ENCODE measurements around the gene RINL.
"Not testable (repeated sequence)": the region's sequence is repeated elsewhere in the genome, so short reads cannot be mapped to it uniquely, and the experiment has no call there.

The RINL gene

GRCh38 chr19:38867171-38867780 is 10.8 kb downstream of the RINL start:
- TF ChIP-seq CTCF (IDR thresholded peaks at IDR 0.05; ENCODE audit: low read depth, low read length, missing control alignments) = no peak
- in situ Hi-C loops (cut with HindIII; ENCODE audit: low pct_ligation_motif_present, low sequenced_read_pairs) = no loop called here

GRCh38 chr19:38862321-38863059 is 15.6 kb downstream of the RINL start:
- DNase-seq = no peak
- no peak overlapping the region for H3K4me3 ChIP-seq (ENCODE audit: low read depth, low read length)

More at GRCh38 chr19:38867171-38867780, 10.8 kb downstream of the RINL start:
- Histone ChIP-seq H3K4me3 (ENCODE audit: low read depth, low read length) (no peak overlapping the region), H3K27me3 (replicated peaks) (no peaks in the 10 kb centered on the region), H3K36me3 (replicated peaks) (no peaks in the 10 kb centered on the region), H3K27ac (no peak overlapping the region)
- DNase-seq = no peak

DNA sequence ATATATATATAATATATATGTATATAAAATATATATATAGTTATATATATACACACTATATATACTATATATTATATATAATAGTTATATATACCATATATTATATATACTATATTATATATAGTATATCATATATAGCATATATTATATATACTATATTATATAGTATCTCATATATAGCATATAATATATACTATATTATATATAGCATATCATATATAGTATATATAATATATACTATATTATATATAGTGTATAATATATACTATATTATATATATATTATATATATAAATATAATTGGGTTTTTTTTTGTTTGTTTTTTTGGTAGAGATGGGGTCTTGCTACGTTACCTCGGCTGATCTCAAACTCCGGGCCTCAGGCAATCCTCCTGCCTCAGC is 16.7 kb downstream of the RINL start:
- in situ Hi-C loops (cut with HindIII; ENCODE audit: low pct_ligation_motif_present, low sequenced_read_pairs) = no loop called here
- Histone ChIP-seq H3K27ac (no peak overlapping the region), H3K36me3 (replicated peaks) (no peaks in the 10 kb centered on the region), H3K4me3 (ENCODE audit: low read depth, low read length) (no peak overlapping the region), H3K27me3 (replicated peaks) (no peaks in the 10 kb centered on the region)
- no peak for TF ChIP-seq CTCF (IDR thresholded peaks at IDR 0.05; ENCODE audit: low read depth, low read length, missing control alignments)
- DNase-seq = no peak

More at GRCh38 chr19:38862321-38863059, 15.6 kb downstream of the RINL start:
- no peak overlapping the region for H3K27ac ChIP-seq
- in situ Hi-C loops (cut with HindIII; ENCODE audit: low pct_ligation_motif_present, low sequenced_read_pairs) = no loop called here
- no peaks in the 10 kb centered on the region for H3K27me3 ChIP-seq (replicated peaks)
- TF ChIP-seq CTCF (IDR thresholded peaks at IDR 0.05; ENCODE audit: low read depth, low read length, missing control alignments) = no peak
- no peaks in the 10 kb centered on the region for H3K36me3 ChIP-seq (replicated peaks)

DNA sequence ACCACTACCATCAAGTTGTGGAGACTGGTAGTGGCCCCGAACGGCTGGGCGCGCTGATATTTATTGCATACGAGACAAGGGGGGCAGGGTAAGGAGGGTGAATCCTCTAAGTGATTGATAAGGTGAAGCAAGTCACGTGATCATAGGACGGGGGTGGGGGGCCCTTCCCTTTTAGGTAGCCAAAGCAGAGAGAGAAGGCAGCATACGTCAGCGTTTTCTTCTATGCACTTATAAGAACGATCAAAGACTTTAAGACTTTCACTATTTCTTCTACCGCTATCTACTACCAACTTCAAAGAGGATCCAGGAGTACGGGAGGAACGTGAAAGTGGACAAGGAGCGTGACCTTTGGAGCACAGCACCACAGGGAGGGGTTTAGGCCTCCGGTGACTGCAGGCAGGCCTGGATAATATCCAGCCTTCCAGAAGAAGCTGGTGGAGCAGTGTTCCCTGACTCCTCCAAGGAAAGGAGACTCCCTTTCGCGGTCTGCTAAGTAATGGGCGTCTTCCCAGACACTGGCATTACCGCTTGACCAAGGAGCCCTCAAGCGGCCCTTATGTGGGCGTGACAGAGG is 18.4 kb downstream of the RINL start:
- DNase-seq; H3K4me3 ChIP-seq (ENCODE audit: low read depth, low read length); H3K36me3 ChIP-seq (replicated peaks); H3K27me3 ChIP-seq (replicated peaks); H3K27ac ChIP-seq; in situ Hi-C loops (cut with HindIII; ENCODE audit: low pct_ligation_motif_present, low sequenced_read_pairs): not testable (repeated sequence)

DNA sequence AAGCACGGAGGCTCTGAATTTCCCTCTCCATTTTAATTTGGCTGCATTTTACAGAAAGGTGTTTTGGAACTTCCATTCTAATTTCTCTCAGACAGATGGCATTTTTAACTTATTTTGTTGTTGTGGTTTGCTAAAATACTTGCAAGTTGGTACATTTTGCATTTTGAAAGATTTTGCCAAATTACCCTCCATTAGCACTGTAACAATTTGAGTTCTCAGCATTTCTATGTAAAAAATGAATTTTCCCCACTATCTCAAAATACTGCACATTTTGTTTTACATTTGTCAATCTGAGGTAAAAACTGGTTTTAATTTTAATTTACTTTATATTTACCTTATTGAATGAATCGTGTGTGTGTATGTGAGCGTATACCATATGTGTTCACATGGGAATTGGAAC is 21.3 kb downstream of the RINL start:
- TF ChIP-seq CTCF (IDR thresholded peaks at IDR 0.05; ENCODE audit: low read depth, low read length, missing control alignments) = no peak
- Histone ChIP-seq H3K4me3 (ENCODE audit: low read depth, low read length) (no peak overlapping the region), H3K27ac (no peak overlapping the region), H3K27me3 (replicated peaks) (no peaks in the 10 kb centered on the region), H3K36me3 (replicated peaks) (no peaks in the 10 kb centered on the region)
- no peak for DNase-seq
- in situ Hi-C loops (cut with HindIII; ENCODE audit: low pct_ligation_motif_present, low sequenced_read_pairs) = no loop called here

DNA sequence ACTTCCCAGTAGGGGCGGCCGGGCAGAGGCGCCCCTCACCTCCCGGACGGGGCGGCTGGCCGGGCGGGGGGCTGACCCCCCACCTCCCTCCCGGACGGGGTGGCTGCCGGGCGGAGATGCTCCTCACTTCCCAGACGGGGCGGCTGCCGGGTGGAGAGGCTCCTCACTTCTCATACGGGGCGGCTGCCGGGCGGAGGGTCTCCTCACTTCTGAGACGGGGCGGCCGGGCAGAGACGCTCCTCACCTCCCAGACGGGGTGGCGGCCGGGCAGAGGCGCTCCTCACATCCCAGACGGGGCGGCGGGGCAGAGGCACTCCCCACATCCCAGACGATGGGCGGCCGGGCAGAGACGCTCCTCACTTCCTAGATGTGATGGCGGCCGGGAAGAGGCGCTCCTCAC is 22.3 kb downstream of the RINL start:
- in situ Hi-C loops (cut with HindIII; ENCODE audit: low pct_ligation_motif_present, low sequenced_read_pairs); H3K4me3 ChIP-seq (ENCODE audit: low read depth, low read length); H3K27me3 ChIP-seq (replicated peaks): not testable (repeated sequence)

GRCh38 chr19:38854961-38855360 is 23.1 kb downstream of the RINL start:
- H3K27me3 ChIP-seq (replicated peaks); in situ Hi-C loops (cut with HindIII; ENCODE audit: low pct_ligation_motif_present, low sequenced_read_pairs): not testable (repeated sequence)

More for the DNA sequence above, 22.3 kb downstream of the RINL start:
- not testable (repeated sequence) for H3K36me3 ChIP-seq (replicated peaks); H3K27ac ChIP-seq; DNase-seq

More at GRCh38 chr19:38854961-38855360, 23.1 kb downstream of the RINL start:
- not testable (repeated sequence) for DNase-seq; H3K36me3 ChIP-seq (replicated peaks); H3K27ac ChIP-seq; H3K4me3 ChIP-seq (ENCODE audit: low read depth, low read length)

Data from brain microvascular endothelial cell (primary cell).